ENCODE data around the gene MTAP.

DNA sequence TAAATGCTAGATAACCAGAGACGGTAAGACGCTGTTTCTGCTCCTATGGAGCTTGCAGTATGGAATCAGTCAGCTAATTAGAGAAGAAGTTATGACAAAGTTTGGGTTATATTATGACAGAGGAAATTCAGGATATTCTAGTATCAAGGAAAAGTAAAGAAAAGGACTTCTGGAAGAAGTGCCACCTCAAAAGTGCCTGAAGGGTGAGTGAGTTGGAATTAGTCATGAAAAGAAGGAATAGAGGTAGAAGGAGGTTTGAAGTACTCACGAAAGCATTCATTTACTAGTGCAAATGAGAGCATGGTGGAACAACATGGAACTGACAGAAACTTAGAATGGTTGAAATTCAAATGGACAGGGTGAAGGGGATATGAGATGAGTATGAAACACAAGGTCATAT, 40.4 kb upstream of the MTAP start:
- TF ChIP-seq ZNF274 (IDR thresholded peaks at IDR 0.05; ENCODE audit: low read depth, low read length) (no peak), SUZ12 (IDR thresholded peaks at IDR 0.05; ENCODE audit: extremely low read depth, insufficient read depth, insufficient read length) (no peak)
